Lung (tissue), 12 donors: ENCODE results near the gene PLAU. TPM values are rescaled to one million over a fixed set of nuclear protein-coding genes. Genes with fewer than 3 reads are reported as not detected.

Experiments
- ATAC-seq: fragments of 200-7000 bp; cut with Tn5 transposase; one replicate; pipeline ENCODE4 v1.9.1; 2020; ENCODE audit warnings: moderate number of reproducible peaks; ENCODE audit not compliant: insufficient read depth, low FRiP score
- DNase-seq, 3 donors: peaks; one replicate each; pipeline ENCODE4 v3.0.0-alpha.2; 2013 to 2017
- H3K27ac ChIP-seq, 2 donors: one replicate each; pipeline ENCODE4 v1.5.1; 2013; ENCODE audit warnings: mild to moderate bottlenecking in 2 of 2, moderate library complexity in 2 of 2, control low read depth in 1 of 2, inconsistent platforms in 1 of 2, low read depth in 1 of 2, low read length in 1 of 2
- H3K27me3 ChIP-seq, 3 donors: one replicate each; pipeline ENCODE4 v1.5.1; 2013; ENCODE audit warnings: low read length in 2 of 3; ENCODE audit not compliant: control insufficient read depth in 3 of 3, insufficient read depth in 3 of 3
- H3K36me3 ChIP-seq, 4 donors: one replicate each; pipeline ENCODE4 v1.5.1; 2013; ENCODE audit warnings: low read length in 4 of 4, mild to moderate bottlenecking in 1 of 4, moderate library complexity in 1 of 4; ENCODE audit not compliant: control insufficient read depth in 4 of 4, insufficient read depth in 4 of 4
- H3K4me1 ChIP-seq, 5 donors: one replicate each; pipeline ENCODE4 v1.5.1; 2013; ENCODE audit warnings: low read length in 5 of 5, mild to moderate bottlenecking in 2 of 5, moderate library complexity in 1 of 5; ENCODE audit not compliant: control insufficient read depth in 5 of 5, insufficient read depth in 5 of 5
- H3K4me3 ChIP-seq: one replicate; pipeline ENCODE4 v1.5.1; 2013; ENCODE audit warnings: mild to moderate bottlenecking, control low read depth, moderate library complexity
- H3K9ac ChIP-seq, 2 donors: one replicate each; pipeline ENCODE4 v1.5.1; 2013; ENCODE audit warnings: low read length in 2 of 2, control low read depth in 1 of 2; ENCODE audit not compliant: insufficient read depth in 1 of 2
- H3K9me3 ChIP-seq, 4 donors: one replicate each; pipeline ENCODE4 v1.5.1; 2013; ENCODE audit warnings: low read length in 3 of 4, mild to moderate bottlenecking in 1 of 4, moderate library complexity in 1 of 4; ENCODE audit not compliant: control insufficient read depth in 4 of 4, insufficient read depth in 3 of 4
- CTCF ChIP-seq: IDR thresholded peaks from 2 replicates; pipeline ENCODE4 v1.5.1; 2012; ENCODE audit warnings: mild to moderate bottlenecking; ENCODE audit errors: control extremely low read depth, extremely low read depth
- WGBS, 2 donors: extraction: QIAGEN DNeasy Blood & Tissue Kit; methylation state at CpG; one replicate each; pipeline ENCODE4 v1.1.7; 2013; 5-methylcytosine and 5-hydroxymethylcytosine counted together
- polyA plus RNA-seq, 2 donors: library from polyadenylated mRNA; stranded (reverse); fragments of 200-250 nt; gene quantifications; one replicate each; pipeline ENCODE4 v1.2.1, GENCODE V29; 2013
- total RNA-seq, 2 donors: library from RNA; depleted of rRNA in 1 of 2; stranded (reverse); fragments of >200 nt in 1 of 2; gene quantifications; one replicate each; pipeline ENCODE4 v1.2.1, GENCODE V29; 2014 to 2021
- donor health status: control.
- donor health status: control.
- donor health status: Bipolar disorder and iron deficiency.
- donor health status: healthy.
- donor health status: DM: yes; HTN: yes; CAD: no.

The PLAU gene
- total and polyA plus RNA-seq, 4 donors = 11.6 to 36.7 (median 18.3) TPM

- ATAC-seq (no peak), DNase-seq (no peak)
- Histone ChIP-seq H3K9ac (no peak overlapping the region), H3K27me3 (no peaks in the 10 kb centered on the region), H3K4me1 (peaks cover 0 to 14% (median 12%) of the 10 kb centered on the region in 5 donors), H3K9me3 (peaks cover 0 to 2% (median 0%) of the 10 kb centered on the region in 4 donors), H3K4me3 (peak overlapping the region; percentile 2), H3K27ac (peak overlapping the region in 1 of 2 donors; percentile 55), H3K36me3 (peaks cover 0 to 13% (median 4%) of the 10 kb centered on the region in 4 donors)
- TF ChIP-seq CTCF = no peak
- 32 to 34% methylated on average over 30 to 33 of the region's 33 CpGs for WGBS, 2 donors
Observed at GRCh38 chr10:73873142-73873837, 37.6 kb upstream of the PLAU start.

DNA sequence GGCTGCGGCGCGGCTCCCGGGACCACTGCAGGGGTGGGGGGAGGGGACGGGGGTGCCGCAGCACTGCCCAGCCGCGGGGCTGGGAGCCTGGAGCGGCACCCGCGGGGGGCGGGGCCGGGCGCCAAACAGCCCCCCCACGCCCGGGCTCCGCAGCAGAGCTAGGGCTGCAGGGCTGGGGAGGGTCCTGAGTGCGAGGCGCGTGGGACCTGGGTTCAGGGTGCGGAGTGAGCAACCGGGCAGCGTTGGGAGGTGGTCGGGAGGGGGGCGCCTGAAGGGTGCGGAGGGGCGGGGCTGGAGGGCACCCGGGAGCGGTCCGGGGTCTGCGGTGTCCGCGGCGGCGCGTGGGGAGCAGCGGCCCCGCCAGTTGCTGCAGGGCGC, 37.1 kb upstream of the PLAU start:
- Histone ChIP-seq H3K36me3 (peaks cover 0 to 11% (median 4%) of the 10 kb centered on the region in 4 donors), H3K27me3 (no peaks in the 10 kb centered on the region), H3K9ac (no peak overlapping the region), H3K4me3 (peak overlapping the region; percentile 58), H3K4me1 (peaks cover 0 to 14% (median 12%) of the 10 kb centered on the region in 5 donors), H3K27ac (no peak overlapping the region), H3K9me3 (peaks cover 0 to under 1% (median 0%) of the 10 kb centered on the region in 4 donors)
- 0 to 1% methylated on average over 27 to 39 of the region's 39 CpGs for WGBS, 2 donors
- TF ChIP-seq CTCF = no peak
- no peak for ATAC-seq
- peak in 1 of 3 donors; percentile 18 for DNase-seq

DNA sequence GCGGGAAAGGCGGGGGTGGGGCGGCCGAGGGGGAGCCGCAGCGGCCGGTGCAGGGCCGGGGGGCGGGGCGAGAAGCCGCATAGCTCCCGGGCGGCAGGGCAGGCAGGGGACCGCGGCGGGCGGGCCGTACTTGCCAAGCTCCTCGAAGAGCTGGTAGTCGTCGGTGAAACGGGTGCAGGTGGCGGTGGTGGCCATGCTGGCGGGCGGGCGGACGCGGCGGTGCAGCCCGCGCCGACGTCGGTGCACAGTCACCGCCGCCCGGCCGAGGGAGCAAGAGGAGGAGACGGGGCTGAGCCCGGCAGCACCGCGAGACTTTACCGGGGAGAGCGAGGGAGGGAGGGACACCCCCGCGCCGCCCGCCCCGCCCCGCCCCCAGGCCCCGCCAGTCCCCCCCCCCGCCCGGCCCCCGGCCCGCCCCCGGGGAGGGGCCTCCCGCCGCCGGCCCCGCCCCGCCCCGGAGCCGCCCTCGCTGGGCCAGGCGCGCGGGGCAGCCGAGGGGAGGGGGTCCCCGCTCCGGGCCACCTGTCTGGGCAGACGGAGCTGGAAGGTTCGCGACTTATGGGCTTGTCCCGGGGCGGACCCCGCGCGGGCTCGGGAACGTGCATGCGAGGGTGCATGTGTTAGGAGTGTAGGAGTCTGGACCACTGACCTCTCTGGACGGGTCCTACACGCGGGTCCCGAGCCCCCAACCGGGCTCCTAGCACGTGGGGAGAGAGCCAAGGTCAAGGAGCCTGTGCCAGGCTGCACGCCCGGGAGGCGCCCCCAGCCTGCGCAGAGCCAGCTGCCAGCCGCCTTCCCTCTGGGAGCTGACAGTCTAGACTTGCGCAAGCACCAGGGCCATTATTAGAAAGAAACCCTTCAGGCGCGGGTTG, 36.4 kb upstream of the PLAU start, which contains the start of gene CAMK2G:
TSS of gene CAMK2G (minus strand) at position 289 of the 872 bp plus-strand sequence. CDS start at position 195, 94 bp downstream.
- ATAC-seq = peak; percentile 91
- Histone ChIP-seq H3K9me3 (no peaks in the 10 kb centered on the region), H3K9ac (no peak within 1 kb of the TSS), H3K27me3 (no peaks in the 10 kb centered on the region), H3K4me3 (peak within 1 kb of the TSS; percentile 87), H3K27ac (peak within 1 kb of the TSS in 1 of 2 donors; percentile 74), H3K36me3 (peaks cover 0 to 9% (median 4%) of the 10 kb centered on the region in 4 donors), H3K4me1 (peaks cover 0 to 14% (median 7%) of the 10 kb centered on the region in 5 donors)
- peak; percentile 79 to 84 (median 84) for DNase-seq
- TF ChIP-seq CTCF = no peak
- 1 to 3% methylated on average over 49 to 95 of the region's 95 CpGs for WGBS, 2 donors
